Ovary (tissue), 3 donors: Measurements from ENCODE around the gene CCNA2.

Source experiments
- POLR2A ChIP-seq: fragments of 450-650 bp; IDR thresholded peaks from one replicate; pipeline ENCODE4 v1.6.1; 2017; ENCODE audit warnings: antibody characterized with exemption, mild to moderate bottlenecking, moderate library complexity
- TF ChIP-seq, protein P1 (sequence below), 3 donors: fragments of 450-650 bp in 2 of 3; fragments of 200-600 bp in 1 of 3; IDR thresholded peaks; one replicate each; pipeline versions ENCODE4 v1.5.1 to v1.8.0; 2016 to 2022; ENCODE audit warnings: antibody characterized with exemption in 3 of 3, mild to moderate bottlenecking in 1 of 3
- donor health status: DM: no; HTN: no; CAD: no.

DNA sequence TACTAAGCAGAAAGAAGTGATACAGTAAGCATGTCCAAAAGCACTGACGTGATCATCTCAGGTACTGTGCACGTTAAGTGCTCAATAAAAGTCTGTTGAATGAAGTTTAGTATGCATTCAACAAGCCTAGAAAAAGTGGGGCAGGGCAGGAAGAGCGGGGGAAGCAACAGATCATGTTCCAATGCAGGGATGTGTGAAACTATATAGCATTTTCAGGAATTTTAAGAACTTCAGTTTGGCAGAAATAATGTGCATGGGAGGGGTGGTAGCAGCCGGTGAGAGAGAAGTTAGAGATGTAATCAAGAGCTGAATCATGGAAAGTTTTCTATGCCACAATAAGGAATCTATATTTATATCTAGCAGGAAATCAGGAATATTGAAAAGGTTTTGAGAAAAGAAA lies 19.2 kb upstream of the CCNA2 start:
- TF ChIP-seq, protein P1, sequence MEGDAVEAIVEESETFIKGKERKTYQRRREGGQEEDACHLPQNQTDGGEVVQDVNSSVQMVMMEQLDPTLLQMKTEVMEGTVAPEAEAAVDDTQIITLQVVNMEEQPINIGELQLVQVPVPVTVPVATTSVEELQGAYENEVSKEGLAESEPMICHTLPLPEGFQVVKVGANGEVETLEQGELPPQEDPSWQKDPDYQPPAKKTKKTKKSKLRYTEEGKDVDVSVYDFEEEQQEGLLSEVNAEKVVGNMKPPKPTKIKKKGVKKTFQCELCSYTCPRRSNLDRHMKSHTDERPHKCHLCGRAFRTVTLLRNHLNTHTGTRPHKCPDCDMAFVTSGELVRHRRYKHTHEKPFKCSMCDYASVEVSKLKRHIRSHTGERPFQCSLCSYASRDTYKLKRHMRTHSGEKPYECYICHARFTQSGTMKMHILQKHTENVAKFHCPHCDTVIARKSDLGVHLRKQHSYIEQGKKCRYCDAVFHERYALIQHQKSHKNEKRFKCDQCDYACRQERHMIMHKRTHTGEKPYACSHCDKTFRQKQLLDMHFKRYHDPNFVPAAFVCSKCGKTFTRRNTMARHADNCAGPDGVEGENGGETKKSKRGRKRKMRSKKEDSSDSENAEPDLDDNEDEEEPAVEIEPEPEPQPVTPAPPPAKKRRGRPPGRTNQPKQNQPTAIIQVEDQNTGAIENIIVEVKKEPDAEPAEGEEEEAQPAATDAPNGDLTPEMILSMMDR (IDR thresholded peaks at IDR 0.05): no peak
- TF ChIP-seq POLR2A: no peak
